Fibroblast of pulmonary artery (primary cell): Measurements from ENCODE around the gene EHBP1L1.

Source experiments
- DNase-seq: peaks from one replicate; pipeline ENCODE4 v3.0.0-alpha.2; 2010; ENCODE audit warnings: low read depth
- H3K4me3 ChIP-seq: replicated peaks from 2 replicates; pipeline ENCODE4 v1.5.1; 2011; ENCODE audit warnings: low read depth, mild to moderate bottlenecking, control low read depth, low read length, moderate library complexity
- TF ChIP-seq, protein P1 (sequence below): IDR thresholded peaks from 2 replicates; pipeline ENCODE4 v1.5.1; 2011; ENCODE audit warnings: mild to moderate bottlenecking, control low read depth, low read length, inconsistent platforms; ENCODE audit errors: missing control alignments

The EHBP1L1 gene

DNA sequence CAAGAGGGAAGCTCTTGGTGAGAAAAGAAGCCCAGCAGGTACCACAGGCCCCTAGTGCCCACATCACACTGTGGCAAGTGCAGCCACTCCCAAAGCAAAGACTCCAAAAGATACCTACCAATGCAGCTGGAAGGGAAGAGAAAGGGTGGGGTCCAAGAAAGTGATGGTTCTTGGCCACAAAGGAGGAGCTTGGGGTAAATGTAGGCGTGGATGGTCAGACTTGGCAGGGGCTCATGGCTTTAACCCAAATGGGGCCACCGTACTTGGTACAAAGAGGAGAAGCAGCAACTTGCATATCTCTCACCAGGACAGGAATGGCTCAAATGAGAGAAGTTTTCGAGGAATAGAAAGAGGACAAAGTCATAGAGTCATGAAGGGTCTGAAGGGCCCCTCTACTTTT is 33.4 kb downstream of the EHBP1L1 start:
- TF ChIP-seq, protein P1, sequence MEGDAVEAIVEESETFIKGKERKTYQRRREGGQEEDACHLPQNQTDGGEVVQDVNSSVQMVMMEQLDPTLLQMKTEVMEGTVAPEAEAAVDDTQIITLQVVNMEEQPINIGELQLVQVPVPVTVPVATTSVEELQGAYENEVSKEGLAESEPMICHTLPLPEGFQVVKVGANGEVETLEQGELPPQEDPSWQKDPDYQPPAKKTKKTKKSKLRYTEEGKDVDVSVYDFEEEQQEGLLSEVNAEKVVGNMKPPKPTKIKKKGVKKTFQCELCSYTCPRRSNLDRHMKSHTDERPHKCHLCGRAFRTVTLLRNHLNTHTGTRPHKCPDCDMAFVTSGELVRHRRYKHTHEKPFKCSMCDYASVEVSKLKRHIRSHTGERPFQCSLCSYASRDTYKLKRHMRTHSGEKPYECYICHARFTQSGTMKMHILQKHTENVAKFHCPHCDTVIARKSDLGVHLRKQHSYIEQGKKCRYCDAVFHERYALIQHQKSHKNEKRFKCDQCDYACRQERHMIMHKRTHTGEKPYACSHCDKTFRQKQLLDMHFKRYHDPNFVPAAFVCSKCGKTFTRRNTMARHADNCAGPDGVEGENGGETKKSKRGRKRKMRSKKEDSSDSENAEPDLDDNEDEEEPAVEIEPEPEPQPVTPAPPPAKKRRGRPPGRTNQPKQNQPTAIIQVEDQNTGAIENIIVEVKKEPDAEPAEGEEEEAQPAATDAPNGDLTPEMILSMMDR: no peak
- peak; percentile 37 for DNase-seq

DNA sequence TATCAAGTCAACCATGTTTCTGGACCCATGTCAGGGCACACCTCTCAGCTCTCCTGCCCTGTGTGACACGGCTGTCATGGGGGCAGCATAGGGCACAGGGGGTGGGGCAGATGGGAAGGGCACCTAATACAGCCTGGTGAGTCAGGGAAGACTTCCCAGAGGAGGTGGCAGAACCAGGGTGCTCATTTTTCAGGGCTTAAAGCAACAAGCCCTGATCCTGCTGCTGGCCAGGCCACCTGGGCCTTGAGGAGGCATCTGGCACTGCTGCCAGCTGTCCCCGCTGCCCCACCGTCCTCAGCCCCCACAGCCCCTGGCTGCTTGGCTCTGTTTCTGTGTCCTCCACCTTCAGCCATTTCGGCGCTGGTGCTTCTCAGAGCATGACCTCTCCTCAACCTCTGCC is 33.8 kb downstream of the EHBP1L1 start:
- no peak overlapping the region for H3K4me3 ChIP-seq
- TF ChIP-seq, protein P1: no peak
- no peak for DNase-seq

More for the DNA sequence above, 33.4 kb downstream of the EHBP1L1 start:
- H3K4me3 ChIP-seq: no peak overlapping the region

DNA sequence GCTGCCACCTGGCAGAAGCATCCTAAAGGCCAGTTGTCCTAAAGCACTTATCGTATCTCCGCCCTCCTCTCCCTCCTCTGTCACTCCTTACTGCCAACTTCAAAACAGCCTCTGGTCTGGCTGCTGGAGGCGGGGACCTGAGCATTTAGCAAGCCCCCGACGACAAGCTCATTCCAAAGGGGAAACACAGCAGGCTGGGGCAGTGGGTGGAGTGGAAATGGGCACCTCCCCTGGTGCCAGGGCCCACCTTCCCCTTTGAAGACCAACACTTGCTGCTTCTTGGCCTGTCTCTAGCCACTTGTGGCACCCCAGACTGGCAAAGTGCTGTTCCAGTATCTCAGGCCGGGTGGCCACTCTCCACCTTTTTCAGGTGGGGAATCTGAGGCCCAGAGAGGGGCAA is 34.6 kb downstream of the EHBP1L1 start:
- H3K4me3 ChIP-seq: peak overlapping the region; percentile 91
- DNase-seq: no peak
- TF ChIP-seq, protein P1: no peak

DNA sequence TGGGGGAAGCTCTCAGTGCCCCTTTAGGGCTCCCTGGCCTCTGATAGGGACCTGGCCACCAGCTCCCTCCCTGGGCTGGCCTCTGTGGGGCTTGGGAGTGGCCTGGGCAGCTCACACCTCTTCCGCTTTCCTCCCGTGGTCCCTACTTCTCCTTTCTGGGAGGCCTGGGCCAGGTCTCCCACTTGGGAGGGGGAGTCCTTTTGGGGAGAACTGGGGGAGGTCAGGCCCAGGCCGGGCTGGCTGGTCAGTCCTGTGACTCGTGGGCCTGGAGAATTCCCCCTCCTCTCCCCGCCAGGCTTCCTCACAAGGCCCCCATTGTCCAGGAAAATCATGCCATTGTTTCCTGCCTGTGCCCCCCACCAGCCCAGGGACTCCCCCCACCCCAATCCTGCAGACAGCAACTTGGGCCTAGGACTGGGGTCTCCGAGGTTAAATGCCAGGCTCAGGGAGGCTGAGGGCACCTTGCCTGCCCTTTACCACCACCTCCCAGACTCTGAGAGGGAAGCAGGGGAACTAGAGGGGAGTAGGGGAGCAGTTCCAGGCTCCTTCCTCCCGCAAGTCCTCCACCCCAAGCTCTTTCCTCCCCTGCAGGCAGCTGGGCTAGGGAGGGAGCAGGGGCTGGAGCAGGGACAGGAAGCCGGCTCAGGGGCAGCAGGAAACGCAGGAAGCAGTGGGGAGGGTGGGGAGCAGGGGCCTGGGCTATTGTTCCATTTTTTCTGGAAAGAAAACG is 35.3 kb downstream of the EHBP1L1 start:
- TF ChIP-seq, protein P1: no peak
- peak overlapping the region; percentile 91 for H3K4me3 ChIP-seq
- peak; percentile 53 for DNase-seq

DNA sequence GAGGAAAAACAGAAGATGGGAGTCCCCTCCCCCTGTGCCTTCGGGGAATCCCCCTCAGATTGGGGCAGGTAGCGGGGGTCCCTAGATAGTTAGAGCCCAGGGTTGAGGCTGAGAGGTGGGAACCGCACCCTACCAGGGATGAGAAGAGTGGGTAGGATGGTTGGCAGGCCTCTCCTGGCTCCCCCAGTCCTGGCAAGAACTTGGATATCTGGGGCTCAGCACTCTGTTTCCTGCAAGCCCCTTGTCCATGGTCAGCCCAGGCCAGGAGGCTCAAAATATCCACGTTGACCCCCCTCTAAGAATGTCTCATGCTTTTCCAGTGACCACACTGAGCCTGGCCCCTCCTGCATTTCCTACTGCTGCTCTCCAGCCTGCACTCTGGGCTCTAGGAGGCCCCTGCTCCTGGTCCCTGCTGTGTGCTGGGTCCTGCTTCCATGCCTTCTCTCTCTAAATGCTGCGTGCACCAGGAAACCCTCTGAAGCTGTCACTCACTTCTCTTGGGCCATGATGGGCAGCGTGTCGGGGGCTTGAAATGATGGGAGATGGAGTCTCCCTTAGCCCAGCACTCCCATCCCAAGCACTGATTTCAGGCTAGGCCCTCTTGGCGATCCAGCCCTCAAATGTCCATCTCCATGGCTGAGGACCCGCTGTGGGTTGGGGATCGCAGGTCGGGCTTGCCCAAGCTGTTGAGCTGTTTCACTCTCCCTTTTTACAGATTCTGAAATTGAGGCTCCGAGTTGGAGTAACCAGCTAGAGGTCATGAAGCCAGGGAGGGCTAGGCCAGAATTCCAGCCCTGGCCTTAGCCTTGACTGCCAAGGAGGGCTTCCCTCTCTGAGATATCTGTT is 36.1 kb downstream of the EHBP1L1 start:
- TF ChIP-seq, protein P1: no peak
- peak; percentile 48 for DNase-seq
- H3K4me3 ChIP-seq: peak overlapping the region; percentile 91

DNA sequence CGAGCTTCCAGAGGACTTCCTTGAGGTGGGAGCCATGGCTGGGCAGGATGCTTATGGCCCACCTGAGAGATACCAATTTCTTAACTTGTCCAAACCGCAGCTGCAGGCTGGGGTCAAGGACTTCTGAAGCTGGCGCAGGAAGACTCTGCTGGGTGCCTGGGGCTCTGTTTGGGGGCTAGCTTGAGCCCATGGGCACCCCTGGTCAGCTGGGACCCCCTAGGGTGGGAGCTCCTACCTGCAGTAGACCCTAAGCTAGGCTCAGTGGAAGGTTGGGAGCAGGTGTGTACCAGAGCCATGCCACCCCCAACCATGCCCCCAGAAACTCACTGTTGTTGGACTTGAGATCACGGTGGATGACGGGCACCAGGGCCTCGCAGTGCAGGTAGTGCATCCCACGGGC is 36.8 kb downstream of the EHBP1L1 start:
- TF ChIP-seq, protein P1: no peak

More for the DNA sequence above, 36.8 kb downstream of the EHBP1L1 start:
- no peak for DNase-seq
- peak overlapping the region; percentile 91 for H3K4me3 ChIP-seq
